Karpas-422 (cell line): Measurements from ENCODE around the gene WNT9B. TPM values are rescaled to one million over a fixed set of nuclear protein-coding genes. Genes with fewer than 3 reads are reported as not detected.

Experiments used
- DNase-seq: peaks from one replicate; pipeline ENCODE4 v3.0.0-alpha.2; 2015
- H2AFZ ChIP-seq: fragments of 200-600 bp; sonication (generic); 2 replicates; pipeline ENCODE4 v1.6.1; 2014; ENCODE audit warnings: antibody characterized with exemption, low read length, mixed read lengths
- H3K27ac ChIP-seq: fragments of 200-600 bp; sonication (generic); 2 replicates; pipeline ENCODE4 v1.5.1; 2014; ENCODE audit warnings: mild to moderate bottlenecking, low read length, moderate library complexity
- H3K27me3 ChIP-seq: fragments of 200-600 bp; sonication (generic); 2 replicates; pipeline ENCODE4 v1.6.1; 2014; ENCODE audit warnings: low read length, mixed read lengths
- H3K36me3 ChIP-seq: fragments of 200-600 bp; sonication (generic); 2 replicates; pipeline ENCODE4 v1.6.1; 2014; ENCODE audit warnings: low read length, mixed read lengths; ENCODE audit not compliant: insufficient read depth
- H3K4me1 ChIP-seq: fragments of 200-600 bp; sonication (generic); 2 replicates; pipeline ENCODE4 v1.6.1; 2014; ENCODE audit warnings: mild to moderate bottlenecking, low read length, mixed read lengths
- H3K4me2 ChIP-seq: fragments of 200-600 bp; sonication (generic); 2 replicates; pipeline ENCODE4 v1.6.1; 2014; ENCODE audit warnings: low read length, low read depth, mild to moderate bottlenecking; ENCODE audit not compliant: poor library complexity, severe bottlenecking
- H3K4me3 ChIP-seq: fragments of 200-600 bp; sonication (generic); 2 replicates; pipeline ENCODE4 v1.5.1; 2014; ENCODE audit warnings: mild to moderate bottlenecking, antibody characterized with exemption, low read length, mixed read lengths
- H3K79me2 ChIP-seq: fragments of 200-600 bp; sonication (generic); 2 replicates; pipeline ENCODE4 v1.6.1; 2014; ENCODE audit warnings: mild to moderate bottlenecking, low read length, mixed read lengths
- H3K9ac ChIP-seq: fragments of 200-600 bp; sonication (generic); 2 replicates; pipeline ENCODE4 v1.6.0; 2014; ENCODE audit warnings: low read length
- H3K9me2 ChIP-seq: fragments of 200-600 bp; sonication (generic), shearing (Covaris generic); replicated peaks from 2 replicates; pipeline ENCODE4 v1.6.0; 2014; ENCODE audit warnings: mild to moderate bottlenecking, low read length, moderate library complexity; ENCODE audit not compliant: insufficient read depth
- H3K9me3 ChIP-seq: fragments of 300-700, 200-600 bp; sonication (generic); 2 replicates; pipeline ENCODE4 v1.6.1; 2014; ENCODE audit warnings: low read length, mixed read lengths
- H4K20me1 ChIP-seq: fragments of 200-600 bp; sonication (generic); 2 replicates; pipeline ENCODE4 v1.6.1; 2014; ENCODE audit warnings: mild to moderate bottlenecking, antibody characterized with exemption, low read length, low read depth; ENCODE audit not compliant: insufficient read depth
- total RNA-seq: library from RNA; depleted of rRNA; stranded (reverse); fragments of >200 nt; shearing (Covaris generic); gene quantifications from 2 replicates; pipeline ENCODE4 v1.2.3, GENCODE V29; 2014; ENCODE audit warnings: low replicate concordance

WNT9B gene
- total RNA-seq, 1 experiment from 2014 or later, result not detected

GRCh38 chr17:46876926-46877325 lies 25.5 kb downstream of the WNT9B start:
- H3K79me2 ChIP-seq, result no peaks in the 10 kb centered on the region
- no peak overlapping the region for H2AFZ ChIP-seq
- H3K9ac ChIP-seq, result no peak overlapping the region
- no peak overlapping the region for H3K27ac ChIP-seq
- no peaks in the 10 kb centered on the region for H3K36me3 ChIP-seq
- H3K4me3 ChIP-seq, result no peak overlapping the region
- DNase-seq, result no peak
- no peaks in the 10 kb centered on the region for H3K4me1 ChIP-seq
- H3K9me3 ChIP-seq, result no peaks in the 10 kb centered on the region
- H3K9me2 ChIP-seq, result no peaks in the 10 kb centered on the region
- H3K4me2 ChIP-seq, result no peak overlapping the region
- no peaks in the 10 kb centered on the region for H4K20me1 ChIP-seq
- no peaks in the 10 kb centered on the region for H3K27me3 ChIP-seq

GRCh38 chr17:46877466-46877865 lies 26.1 kb downstream of the WNT9B start:
- Histone ChIP-seq H3K9me3 (no peaks in the 10 kb centered on the region), H2AFZ (no peak overlapping the region), H3K4me3 (no peak overlapping the region), H3K27ac (no peak overlapping the region), H3K9ac (no peak overlapping the region), H3K36me3 (no peaks in the 10 kb centered on the region), H3K4me2 (no peak overlapping the region), H3K9me2 (no peaks in the 10 kb centered on the region), H3K4me1 (no peaks in the 10 kb centered on the region), H3K27me3 (no peaks in the 10 kb centered on the region), H4K20me1 (no peaks in the 10 kb centered on the region), H3K79me2 (no peaks in the 10 kb centered on the region)
- DNase-seq, result no peak

GRCh38 chr17:46878055-46878454 lies 26.7 kb downstream of the WNT9B start:
- Histone ChIP-seq H3K4me1 (no peaks in the 10 kb centered on the region), H3K4me2 (no peak overlapping the region), H3K79me2 (no peaks in the 10 kb centered on the region), H3K27ac (no peak overlapping the region), H3K9ac (no peak overlapping the region), H3K36me3 (no peaks in the 10 kb centered on the region), H3K9me2 (no peaks in the 10 kb centered on the region), H3K4me3 (no peak overlapping the region), H4K20me1 (no peaks in the 10 kb centered on the region), H3K9me3 (no peaks in the 10 kb centered on the region), H2AFZ (no peak overlapping the region), H3K27me3 (no peaks in the 10 kb centered on the region)
- DNase-seq, result no peak

- no peaks in the 10 kb centered on the region for H4K20me1 ChIP-seq
- H3K4me3 ChIP-seq, result no peak overlapping the region
These were observed 27.7 kb downstream of the WNT9B start for GRCh38 chr17:46879101-46879500.

GRCh38 chr17:46881015-46881414 lies 29.6 kb downstream of the WNT9B start:
- H3K4me2 ChIP-seq, result no peak overlapping the region
- H3K36me3 ChIP-seq, result no peaks in the 10 kb centered on the region
- H3K27ac ChIP-seq, result no peak overlapping the region
- H2AFZ ChIP-seq, result no peak overlapping the region
- no peaks in the 10 kb centered on the region for H4K20me1 ChIP-seq
- no peaks in the 10 kb centered on the region for H3K79me2 ChIP-seq
- no peak overlapping the region for H3K4me3 ChIP-seq
- no peaks in the 10 kb centered on the region for H3K4me1 ChIP-seq
- no peaks in the 10 kb centered on the region for H3K27me3 ChIP-seq
- DNase-seq, result no peak
- H3K9ac ChIP-seq, result no peak overlapping the region
- no peaks in the 10 kb centered on the region for H3K9me3 ChIP-seq
- no peaks in the 10 kb centered on the region for H3K9me2 ChIP-seq

More at GRCh38 chr17:46879101-46879500, 27.7 kb downstream of the WNT9B start:
- Histone ChIP-seq H3K36me3 (no peaks in the 10 kb centered on the region), H3K9ac (no peak overlapping the region), H3K27me3 (no peaks in the 10 kb centered on the region), H3K9me2 (no peaks in the 10 kb centered on the region), H3K4me1 (no peaks in the 10 kb centered on the region), H3K4me2 (no peak overlapping the region), H3K27ac (no peak overlapping the region), H3K79me2 (no peaks in the 10 kb centered on the region), H3K9me3 (no peaks in the 10 kb centered on the region), H2AFZ (no peak overlapping the region)
- DNase-seq, result no peak

GRCh38 chr17:46882666-46883065 lies 31.3 kb downstream of the WNT9B start:
- Histone ChIP-seq H3K9me2 (no peaks in the 10 kb centered on the region), H3K9ac (no peak overlapping the region), H3K27me3 (no peaks in the 10 kb centered on the region), H3K4me3 (no peak overlapping the region), H3K9me3 (no peaks in the 10 kb centered on the region), H4K20me1 (no peaks in the 10 kb centered on the region), H3K36me3 (no peaks in the 10 kb centered on the region), H3K4me1 (no peaks in the 10 kb centered on the region), H2AFZ (no peak overlapping the region), H3K27ac (no peak overlapping the region), H3K79me2 (no peaks in the 10 kb centered on the region), H3K4me2 (no peak overlapping the region)
- no peak for DNase-seq

GRCh38 chr17:46883871-46884520 lies 32.6 kb downstream of the WNT9B start:
- H3K9me3 ChIP-seq, result no peaks in the 10 kb centered on the region
- no peaks in the 10 kb centered on the region for H3K79me2 ChIP-seq
- no peak for DNase-seq
- no peak overlapping the region for H3K4me2 ChIP-seq
- no peak overlapping the region for H2AFZ ChIP-seq
- H3K4me3 ChIP-seq, result no peak overlapping the region
- no peaks in the 10 kb centered on the region for H3K9me2 ChIP-seq
- no peak overlapping the region for H3K27ac ChIP-seq
- H3K4me1 ChIP-seq, result no peaks in the 10 kb centered on the region
- no peaks in the 10 kb centered on the region for H3K27me3 ChIP-seq
- no peak overlapping the region for H3K9ac ChIP-seq
- no peaks in the 10 kb centered on the region for H4K20me1 ChIP-seq
- H3K36me3 ChIP-seq, result no peaks in the 10 kb centered on the region

- no peak overlapping the region for H2AFZ ChIP-seq
- H3K27me3 ChIP-seq, result no peaks in the 10 kb centered on the region
- H3K9me2 ChIP-seq, result no peaks in the 10 kb centered on the region
- H3K9me3 ChIP-seq, result no peaks in the 10 kb centered on the region
- H3K9ac ChIP-seq, result no peak overlapping the region
- H3K4me2 ChIP-seq, result no peak overlapping the region
- H3K4me1 ChIP-seq, result no peaks in the 10 kb centered on the region
- DNase-seq, result no peak
- no peaks in the 10 kb centered on the region for H4K20me1 ChIP-seq
- H3K4me3 ChIP-seq, result no peak overlapping the region
- H3K36me3 ChIP-seq, result no peaks in the 10 kb centered on the region
- no peak overlapping the region for H3K27ac ChIP-seq
- H3K79me2 ChIP-seq, result no peaks in the 10 kb centered on the region
These were observed 33.2 kb downstream of the WNT9B start for GRCh38 chr17:46884552-46884951.
